ENCODE results near the gene DCTD.

DCTD gene

DNA sequence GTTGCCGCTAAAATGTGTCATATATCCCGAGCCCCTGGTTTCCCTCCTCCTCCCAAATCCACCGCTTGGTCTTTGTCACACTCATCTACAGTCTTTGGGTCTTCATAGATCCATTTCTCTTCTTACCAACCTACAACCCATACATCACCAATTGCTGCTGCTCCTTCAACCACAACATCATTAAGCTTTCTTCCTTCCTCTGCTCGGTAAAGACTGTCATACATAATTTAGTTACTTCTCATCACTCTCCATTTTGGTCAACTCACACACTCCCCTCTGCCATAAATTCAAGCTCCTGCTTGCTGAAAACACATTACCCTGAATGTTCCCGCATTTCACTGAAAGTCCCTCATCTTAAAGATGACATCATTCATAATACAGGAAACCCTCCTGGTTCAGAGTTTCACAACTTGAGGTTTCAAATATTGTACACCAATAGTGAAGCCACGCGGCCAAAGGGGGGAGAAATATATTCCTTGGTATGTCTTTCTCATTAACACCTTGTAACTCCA is 1.7 kb upstream of the DCTD start:
- DNase-seq (ENCODE audit: low read depth, low spot score), result no peak
- H3K4me3 ChIP-seq (ENCODE audit: low read depth, low read length), result no peak overlapping the region
- TF ChIP-seq, protein P1, sequence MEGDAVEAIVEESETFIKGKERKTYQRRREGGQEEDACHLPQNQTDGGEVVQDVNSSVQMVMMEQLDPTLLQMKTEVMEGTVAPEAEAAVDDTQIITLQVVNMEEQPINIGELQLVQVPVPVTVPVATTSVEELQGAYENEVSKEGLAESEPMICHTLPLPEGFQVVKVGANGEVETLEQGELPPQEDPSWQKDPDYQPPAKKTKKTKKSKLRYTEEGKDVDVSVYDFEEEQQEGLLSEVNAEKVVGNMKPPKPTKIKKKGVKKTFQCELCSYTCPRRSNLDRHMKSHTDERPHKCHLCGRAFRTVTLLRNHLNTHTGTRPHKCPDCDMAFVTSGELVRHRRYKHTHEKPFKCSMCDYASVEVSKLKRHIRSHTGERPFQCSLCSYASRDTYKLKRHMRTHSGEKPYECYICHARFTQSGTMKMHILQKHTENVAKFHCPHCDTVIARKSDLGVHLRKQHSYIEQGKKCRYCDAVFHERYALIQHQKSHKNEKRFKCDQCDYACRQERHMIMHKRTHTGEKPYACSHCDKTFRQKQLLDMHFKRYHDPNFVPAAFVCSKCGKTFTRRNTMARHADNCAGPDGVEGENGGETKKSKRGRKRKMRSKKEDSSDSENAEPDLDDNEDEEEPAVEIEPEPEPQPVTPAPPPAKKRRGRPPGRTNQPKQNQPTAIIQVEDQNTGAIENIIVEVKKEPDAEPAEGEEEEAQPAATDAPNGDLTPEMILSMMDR (IDR thresholded peaks at IDR 0.05; ENCODE audit: insufficient read depth, low read length, missing control alignments), result no peak
- POLR2A ChIA-PET, result interaction anchor here (0.7 to 1.3 kb wide), 3 partner anchors 10 to 948 kb away, joined by 5 to 7 read pairs (median 5); no protein-coding TSS in a partner anchor
- CTCF ChIA-PET, result interaction anchor here (0.7 to 2.1 kb wide), 7 partner anchors 8 to 1773 kb away, joined by 3 to 13 read pairs (median 4); no protein-coding TSS in a partner anchor

DNA sequence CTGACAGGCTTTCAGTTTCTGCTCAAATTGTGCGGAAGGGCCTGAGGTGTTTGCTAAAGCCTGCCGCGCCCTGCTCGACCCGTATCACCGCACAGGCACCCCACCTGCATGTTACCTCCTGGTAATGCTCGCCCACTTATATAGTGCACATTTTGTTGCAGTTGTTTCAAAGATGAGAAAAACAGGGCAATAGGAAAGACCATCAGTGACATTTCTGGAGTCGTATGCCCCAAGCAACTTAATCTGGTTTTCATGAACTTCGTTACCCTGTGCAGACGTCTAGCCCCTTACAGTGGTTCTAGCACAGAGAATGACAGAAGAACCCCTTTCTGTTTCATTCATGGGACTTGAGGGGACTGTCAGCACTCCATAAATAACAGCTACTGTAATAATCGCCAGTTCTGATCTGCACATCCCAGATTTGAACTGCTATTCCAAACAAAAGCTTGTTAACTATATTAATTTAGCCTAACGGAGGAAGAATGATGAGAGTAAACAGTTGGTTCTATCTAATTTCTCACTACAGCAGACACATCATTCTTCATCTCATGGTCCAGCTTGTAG is 940 bp upstream of the DCTD start:
- DNase-seq (ENCODE audit: low read depth, low spot score), result no peak
- ChIA-PET POLR2A (interaction anchor here (0.7 to 1.3 kb wide), 4 partner anchors 11 to 948 kb away, joined by 3 to 7 read pairs (median 5); partner anchors contain the start of gene WWC2), CTCF (interaction anchor here (0.6 to 2.1 kb wide), 8 partner anchors 9 to 1773 kb away, joined by 3 to 13 read pairs (median 4); no protein-coding TSS in a partner anchor)
- peak overlapping the region; percentile 71 for H3K4me3 ChIP-seq (ENCODE audit: low read depth, low read length)
- TF ChIP-seq, protein P1 (IDR thresholded peaks at IDR 0.05; ENCODE audit: insufficient read depth, low read length, missing control alignments), result no peak

DNA sequence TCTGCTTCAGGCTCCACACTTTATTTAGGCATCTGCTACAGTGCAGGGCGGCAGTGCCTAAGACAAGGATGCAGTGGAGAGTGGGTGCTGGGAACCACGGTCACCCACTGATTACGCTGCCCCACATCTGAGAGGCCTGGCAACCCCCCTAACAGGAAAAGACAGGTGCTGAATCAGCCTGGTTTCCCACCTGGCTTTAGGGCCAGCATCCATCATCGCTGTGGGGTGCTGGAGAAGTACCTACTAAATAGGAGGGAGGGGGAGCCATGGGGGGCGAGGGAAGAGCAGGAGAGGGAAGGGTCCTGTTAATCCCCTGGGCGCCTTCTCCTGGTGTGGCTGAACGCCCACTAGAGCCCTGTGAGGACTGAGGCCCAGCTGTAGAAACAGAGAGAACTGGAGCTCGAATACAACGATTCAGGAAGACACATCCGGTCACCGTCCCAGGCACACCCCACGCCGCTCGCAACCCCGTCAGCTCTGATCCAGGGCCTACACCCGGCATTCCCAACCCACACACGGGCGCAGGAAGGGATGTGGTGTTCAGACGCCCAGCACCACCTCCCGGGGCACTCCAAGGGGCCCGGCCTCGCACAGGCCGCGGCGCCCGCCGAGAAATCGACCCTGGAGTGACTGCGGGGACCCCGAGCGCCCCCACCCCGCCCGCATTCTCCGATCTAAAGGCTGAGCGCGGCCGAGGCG is 554 bp downstream of the DCTD start:
- TF ChIP-seq, protein P1 (IDR thresholded peaks at IDR 0.05; ENCODE audit: insufficient read depth, low read length, missing control alignments), result no peak
- ChIA-PET CTCF (interaction anchor here (1.1 to 2.9 kb wide), 4 partner anchors 8 to 491 kb away, joined by 3 to 14 read pairs (median 6); no protein-coding TSS in a partner anchor), POLR2A (interaction anchor here (0.8 to 1.4 kb wide), 3 partner anchors 8 to 62 kb away, joined by 3 to 4 read pairs (median 3); no protein-coding TSS in a partner anchor)
- no peak for DNase-seq (ENCODE audit: low read depth, low spot score)
- H3K4me3 ChIP-seq (ENCODE audit: low read depth, low read length), result peak overlapping the region; percentile 71

DNA sequence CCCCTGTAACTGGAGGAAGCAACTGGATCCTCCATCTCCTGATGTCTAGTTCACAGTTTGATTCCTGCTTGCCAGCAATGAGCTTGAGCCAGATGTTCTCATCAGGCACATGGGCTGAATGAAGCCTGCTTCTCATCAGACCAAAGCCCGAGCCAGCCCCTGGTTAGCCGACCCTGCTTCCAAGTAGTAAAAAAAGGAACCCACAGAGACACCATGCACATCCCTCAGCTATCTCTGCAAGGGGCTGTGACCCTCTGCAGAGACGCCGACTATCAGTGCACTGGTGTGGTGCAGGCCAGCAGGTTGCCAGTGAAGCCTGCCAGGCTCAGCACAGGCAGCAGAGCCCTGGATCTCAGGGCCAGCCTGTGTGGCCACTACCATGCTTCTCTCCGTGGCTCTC is 2.8 kb downstream of the DCTD start:
- ChIA-PET POLR2A (no interaction called here), CTCF (interaction anchor here (1.0 to 2.9 kb wide), 3 partner anchors 11 to 347 kb away, joined by 3 to 14 read pairs (median 5); no protein-coding TSS in a partner anchor)
- H3K4me3 ChIP-seq (ENCODE audit: low read depth, low read length), result no peak overlapping the region
- TF ChIP-seq, protein P1 (IDR thresholded peaks at IDR 0.05; ENCODE audit: insufficient read depth, low read length, missing control alignments), result no peak
- no peak for DNase-seq (ENCODE audit: low read depth, low spot score)

DNA sequence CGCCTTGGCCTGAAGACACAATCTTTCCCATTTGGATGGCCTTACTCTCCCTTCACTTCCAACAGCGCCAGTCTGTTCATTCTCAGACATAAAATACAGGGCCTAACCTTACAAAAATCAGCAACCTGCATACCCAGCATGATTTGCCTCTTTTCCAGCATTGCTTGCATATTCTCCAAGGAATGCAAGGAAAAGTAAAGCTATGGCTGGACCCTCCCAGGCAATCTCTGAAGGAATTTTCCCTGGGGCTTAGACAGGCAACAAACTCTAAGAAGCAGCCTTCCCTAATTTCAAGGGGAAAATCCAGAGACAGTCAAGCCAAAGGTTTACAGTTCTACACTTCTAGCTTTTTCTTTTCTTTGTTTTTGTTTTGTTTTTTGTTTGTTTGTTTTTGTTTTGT is 3.6 kb downstream of the DCTD start:
- CTCF ChIA-PET, result interaction anchor here (1.2 to 3.3 kb wide), 2 partner anchors 24 kb away, joined by 3 to 11 read pairs; no protein-coding TSS in a partner anchor
- POLR2A ChIA-PET, result no interaction called here

More for the DNA sequence above, 3.6 kb downstream of the DCTD start:
- H3K4me3 ChIP-seq (ENCODE audit: low read depth, low read length), result no peak overlapping the region
- TF ChIP-seq, protein P1 (IDR thresholded peaks at IDR 0.05; ENCODE audit: insufficient read depth, low read length, missing control alignments), result no peak
- no peak for DNase-seq (ENCODE audit: low read depth, low spot score)
